A549 (cell line): ENCODE results near the gene SUV39H2. TPM values are rescaled to one million over a fixed set of nuclear protein-coding genes. Genes with fewer than 3 reads are reported as not detected.

Experiments used
- ATAC-seq, 2 experiments: fragments of 200-7000 bp in 1 of 2; fragments of >200 bp in 1 of 2; cut with Nextera tagmentation in 1 of 2; cut with Tn5 transposase in 1 of 2; 3 replicates each; pipeline versions ENCODE4 v1.8.0 to v1.9.1; 2018 to 2020; ENCODE audit warnings: mild to moderate bottlenecking in 1 of 2, moderate library complexity in 1 of 2
- CTCF ChIA-PET: fragments of 300-600 bp; sonication (Branson Sonifier 250); formaldehyde crosslinking; extraction: SDS; loops from one replicate; lab custom pipeline; 2021; ENCODE audit warnings: antibody characterized with exemption, inconsistent platforms; lab: Yijun Ruan, JAX
- POLR2A ChIA-PET: fragments of 350-600 bp; formaldehyde crosslinking; extraction: SDS; loops from one replicate; lab custom pipeline; 2021; ENCODE audit warnings: antibody characterized with exemption, inconsistent platforms; lab: Yijun Ruan, JAX
- DNase-seq, 2 experiments: peaks; one replicate each; pipeline versions ENCODE4 v3.0.0 to v3.0.0-alpha.2; 2011 to 2016; ENCODE audit warnings: low read depth in 1 of 2, low spot score in 1 of 2
- FAIRE-seq: peaks from 2 replicates; lab custom pipeline; 2011; peaks lifted over from hg19 to GRCh38; lab: Jason Lieb, UNC
- H3K27ac ChIP-seq, 2 experiments: fragments of >200 bp; sonication (Bioruptor Twin); formaldehyde crosslinking; 3 replicates each; pipeline ENCODE4 v1.5.1; 2016 to 2017
- H3K4me1 ChIP-seq: fragments of >200 bp; sonication (Bioruptor Twin); formaldehyde crosslinking; 3 replicates; pipeline ENCODE4 v1.6.1; 2016
- H3K4me2 ChIP-seq: fragments of >200 bp; sonication (Bioruptor Twin); formaldehyde crosslinking; 3 replicates; pipeline ENCODE4 v1.6.1; 2016
- H3K4me3 ChIP-seq: fragments of >200 bp; sonication (Bioruptor Twin); formaldehyde crosslinking; 3 replicates; pipeline ENCODE4 v1.5.1; 2016
- H3K9me3 ChIP-seq: fragments of >200 bp; sonication (Bioruptor Twin); formaldehyde crosslinking; 3 replicates; pipeline ENCODE4 v1.6.1; 2016
- BHLHE40 ChIP-seq: IDR thresholded peaks from 2 replicates; pipeline ENCODE4 v1.6.1; 2012; ENCODE audit warnings: low read depth, low read length, inconsistent platforms
- EHMT2 ChIP-seq: fragments of 200-600 bp; sonication (generic); IDR thresholded peaks from 2 replicates; pipeline ENCODE4 v1.6.1; 2016; ENCODE audit warnings: antibody characterized with exemption, low read depth, mild to moderate bottlenecking, moderate library complexity
- FOSB ChIP-seq: fragments of 250-450 bp; sonication (Bioruptor Pico); IDR thresholded peaks from 2 replicates; pipeline ENCODE4 v1.5.0; 2020; ENCODE audit warnings: mild to moderate bottlenecking, moderate library complexity
- FOXS1 ChIP-seq: fragments of 250-450 bp; sonication (Bioruptor Pico); IDR thresholded peaks from 2 replicates; pipeline ENCODE4 v1.5.0; 2020; ENCODE audit warnings: mild to moderate bottlenecking, moderate library complexity
- HEYL ChIP-seq: fragments of 250-450 bp; sonication (Bioruptor Pico); IDR thresholded peaks from 2 replicates; pipeline ENCODE4 v1.8.0; 2021; ENCODE audit warnings: mild to moderate bottlenecking, moderate library complexity
- HOXB5 ChIP-seq: fragments of 250-450 bp; sonication (Bioruptor Pico); IDR thresholded peaks from 2 replicates; pipeline ENCODE4 v1.5.0; 2020; ENCODE audit warnings: mild to moderate bottlenecking, moderate library complexity
- KDM1A ChIP-seq: fragments of 200-600 bp; sonication (generic); IDR thresholded peaks from 2 replicates; pipeline ENCODE4 v1.6.1; 2016; ENCODE audit warnings: low read depth, mild to moderate bottlenecking
- MYC ChIP-seq: IDR thresholded peaks from 2 replicates; pipeline ENCODE4 v1.6.1; 2012; ENCODE audit warnings: mild to moderate bottlenecking, inconsistent platforms, low read length, improper control_type of control experiment, borderline replicate concordance
- NFE2L2 ChIP-seq: fragments of 150-350 bp; conservative IDR thresholded peaks from 2 replicates; pipeline ENCODE4 v1.6.1; 2014; ENCODE audit warnings: low read length
- TFCP2L1 ChIP-seq: fragments of 250-450 bp; sonication (Bioruptor Pico); IDR thresholded peaks from 2 replicates; pipeline ENCODE4 v1.5.0; 2021; ENCODE audit warnings: mild to moderate bottlenecking
- ZC3H11A ChIP-seq: fragments of 450-650 bp; IDR thresholded peaks from 2 replicates; pipeline ENCODE4 v1.6.1; 2014; ENCODE audit warnings: antibody characterized with exemption, mild to moderate bottlenecking
- ZNF302 ChIP-seq: fragments of 250-450 bp; sonication (Bioruptor Pico); IDR thresholded peaks from 2 replicates; pipeline ENCODE4 v1.9.0; 2021; ENCODE audit warnings: inconsistent platforms, mild to moderate bottlenecking, moderate library complexity
- ZSCAN20 ChIP-seq: fragments of 250-450 bp; sonication (Bioruptor Pico); IDR thresholded peaks from 2 replicates; pipeline ENCODE4 v1.8.0; 2022; ENCODE audit warnings: mild to moderate bottlenecking, moderate library complexity
- WGBS: methylation state at CpG from one replicate; pipeline ENCODE4 v1.1.6; 2017; ENCODE audit errors: missing lambda C conversion rate; 5-methylcytosine and 5-hydroxymethylcytosine counted together
- polyA plus RNA-seq, 4 experiments: library from polyadenylated mRNA; depleted of rRNA in 3 of 4; stranded (reverse); fragments of >200 nt; fragmentation: RNase III in 1 of 4; extraction: RNeasy Plus Mini Kit Qiagen cat#74134 plus additional on column Dnase treatment in 1 of 4; gene quantifications; 2 replicates in 3 of 4; 3 replicates in 1 of 4; pipeline ENCODE4 v1.2.3, GENCODE V29; 2011 to 2017
- TF ChIP-seq, protein P1 (sequence below): fragments of >200 bp; sonication (Bioruptor Twin); formaldehyde crosslinking; IDR thresholded peaks from 3 replicates; pipeline ENCODE4 v1.6.1; 2016
- TF ChIP-seq, protein P2 (sequence below): fragments of >200 bp; sonication (Bioruptor Twin); formaldehyde crosslinking; IDR thresholded peaks from 3 replicates; pipeline ENCODE4 v1.5.1; 2016
- TF ChIP-seq, protein P3 (sequence below): fragments of 200-600 bp; sonication (generic); IDR thresholded peaks from 2 replicates; pipeline ENCODE4 v1.6.1; 2016; ENCODE audit warnings: antibody characterized with exemption, mild to moderate bottlenecking, moderate library complexity
- TF ChIP-seq, protein P4 (sequence below): fragments of 250-450 bp; sonication (Bioruptor Pico); IDR thresholded peaks from 2 replicates; pipeline ENCODE4 v1.5.0; 2020; ENCODE audit warnings: low read depth, mild to moderate bottlenecking, moderate library complexity
- TF ChIP-seq, protein P5 (sequence below): IDR thresholded peaks from 2 replicates; pipeline ENCODE4 v1.6.1; 2012

Gene SUV39H2
- polyA plus RNA-seq, 2 of the 4 experiments (the other 2 are of a cell fraction): 23.2 to 24.0 TPM

DNA sequence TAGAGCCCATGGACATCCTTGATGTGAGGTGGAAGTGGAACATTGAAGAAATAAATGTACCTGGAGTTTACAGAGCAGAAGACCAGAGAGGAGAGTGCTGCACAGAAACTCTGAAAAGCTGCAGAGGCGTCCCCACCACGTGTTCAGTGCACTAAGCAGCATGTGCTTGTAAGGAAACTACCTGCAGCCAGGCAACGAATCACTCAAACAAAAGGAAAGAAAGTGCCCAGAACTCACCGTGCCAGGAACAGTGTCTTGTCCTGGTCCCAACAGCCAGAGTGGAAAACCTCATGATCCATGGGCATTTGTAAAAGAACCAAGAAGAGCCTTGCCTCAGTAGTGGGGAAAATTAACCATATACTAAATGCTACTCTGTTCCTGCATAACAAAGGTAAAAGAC is 32.3 kb downstream of the SUV39H2 start:
- Histone ChIP-seq H3K27ac (no peak overlapping the region), H3K4me2 (no peak overlapping the region), H3K4me3 (no peak overlapping the region), H3K9me3 (peaks cover 64% of the 10 kb centered on the region)
- FAIRE-seq (no peak), DNase-seq (no peak), ATAC-seq (no peak)
- WGBS: 95% methylated on average over 4 of the region's 4 CpGs
- POLR2A ChIA-PET: no interaction called here
- no peak for TF ChIP-seq ZNF302 (CRISPR knock-in tag)
- TF ChIP-seq, protein P1, sequence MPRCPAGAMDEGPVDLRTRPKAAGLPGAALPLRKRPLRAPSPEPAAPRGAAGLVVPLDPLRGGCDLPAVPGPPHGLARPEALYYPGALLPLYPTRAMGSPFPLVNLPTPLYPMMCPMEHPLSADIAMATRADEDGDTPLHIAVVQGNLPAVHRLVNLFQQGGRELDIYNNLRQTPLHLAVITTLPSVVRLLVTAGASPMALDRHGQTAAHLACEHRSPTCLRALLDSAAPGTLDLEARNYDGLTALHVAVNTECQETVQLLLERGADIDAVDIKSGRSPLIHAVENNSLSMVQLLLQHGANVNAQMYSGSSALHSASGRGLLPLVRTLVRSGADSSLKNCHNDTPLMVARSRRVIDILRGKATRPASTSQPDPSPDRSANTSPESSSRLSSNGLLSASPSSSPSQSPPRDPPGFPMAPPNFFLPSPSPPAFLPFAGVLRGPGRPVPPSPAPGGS: no peak
- TF ChIP-seq MYC: no peak
- no peak for TF ChIP-seq FOXS1 (CRISPR knock-in tag)
- TF ChIP-seq, protein P2, sequence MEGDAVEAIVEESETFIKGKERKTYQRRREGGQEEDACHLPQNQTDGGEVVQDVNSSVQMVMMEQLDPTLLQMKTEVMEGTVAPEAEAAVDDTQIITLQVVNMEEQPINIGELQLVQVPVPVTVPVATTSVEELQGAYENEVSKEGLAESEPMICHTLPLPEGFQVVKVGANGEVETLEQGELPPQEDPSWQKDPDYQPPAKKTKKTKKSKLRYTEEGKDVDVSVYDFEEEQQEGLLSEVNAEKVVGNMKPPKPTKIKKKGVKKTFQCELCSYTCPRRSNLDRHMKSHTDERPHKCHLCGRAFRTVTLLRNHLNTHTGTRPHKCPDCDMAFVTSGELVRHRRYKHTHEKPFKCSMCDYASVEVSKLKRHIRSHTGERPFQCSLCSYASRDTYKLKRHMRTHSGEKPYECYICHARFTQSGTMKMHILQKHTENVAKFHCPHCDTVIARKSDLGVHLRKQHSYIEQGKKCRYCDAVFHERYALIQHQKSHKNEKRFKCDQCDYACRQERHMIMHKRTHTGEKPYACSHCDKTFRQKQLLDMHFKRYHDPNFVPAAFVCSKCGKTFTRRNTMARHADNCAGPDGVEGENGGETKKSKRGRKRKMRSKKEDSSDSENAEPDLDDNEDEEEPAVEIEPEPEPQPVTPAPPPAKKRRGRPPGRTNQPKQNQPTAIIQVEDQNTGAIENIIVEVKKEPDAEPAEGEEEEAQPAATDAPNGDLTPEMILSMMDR: no peak
- TF ChIP-seq EHMT2: no peak
- TF ChIP-seq, protein P3, sequence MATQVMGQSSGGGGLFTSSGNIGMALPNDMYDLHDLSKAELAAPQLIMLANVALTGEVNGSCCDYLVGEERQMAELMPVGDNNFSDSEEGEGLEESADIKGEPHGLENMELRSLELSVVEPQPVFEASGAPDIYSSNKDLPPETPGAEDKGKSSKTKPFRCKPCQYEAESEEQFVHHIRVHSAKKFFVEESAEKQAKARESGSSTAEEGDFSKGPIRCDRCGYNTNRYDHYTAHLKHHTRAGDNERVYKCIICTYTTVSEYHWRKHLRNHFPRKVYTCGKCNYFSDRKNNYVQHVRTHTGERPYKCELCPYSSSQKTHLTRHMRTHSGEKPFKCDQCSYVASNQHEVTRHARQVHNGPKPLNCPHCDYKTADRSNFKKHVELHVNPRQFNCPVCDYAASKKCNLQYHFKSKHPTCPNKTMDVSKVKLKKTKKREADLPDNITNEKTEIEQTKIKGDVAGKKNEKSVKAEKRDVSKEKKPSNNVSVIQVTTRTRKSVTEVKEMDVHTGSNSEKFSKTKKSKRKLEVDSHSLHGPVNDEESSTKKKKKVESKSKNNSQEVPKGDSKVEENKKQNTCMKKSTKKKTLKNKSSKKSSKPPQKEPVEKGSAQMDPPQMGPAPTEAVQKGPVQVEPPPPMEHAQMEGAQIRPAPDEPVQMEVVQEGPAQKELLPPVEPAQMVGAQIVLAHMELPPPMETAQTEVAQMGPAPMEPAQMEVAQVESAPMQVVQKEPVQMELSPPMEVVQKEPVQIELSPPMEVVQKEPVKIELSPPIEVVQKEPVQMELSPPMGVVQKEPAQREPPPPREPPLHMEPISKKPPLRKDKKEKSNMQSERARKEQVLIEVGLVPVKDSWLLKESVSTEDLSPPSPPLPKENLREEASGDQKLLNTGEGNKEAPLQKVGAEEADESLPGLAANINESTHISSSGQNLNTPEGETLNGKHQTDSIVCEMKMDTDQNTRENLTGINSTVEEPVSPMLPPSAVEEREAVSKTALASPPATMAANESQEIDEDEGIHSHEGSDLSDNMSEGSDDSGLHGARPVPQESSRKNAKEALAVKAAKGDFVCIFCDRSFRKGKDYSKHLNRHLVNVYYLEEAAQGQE: no peak
- no peak for TF ChIP-seq NFE2L2
- TF ChIP-seq, protein P4, sequence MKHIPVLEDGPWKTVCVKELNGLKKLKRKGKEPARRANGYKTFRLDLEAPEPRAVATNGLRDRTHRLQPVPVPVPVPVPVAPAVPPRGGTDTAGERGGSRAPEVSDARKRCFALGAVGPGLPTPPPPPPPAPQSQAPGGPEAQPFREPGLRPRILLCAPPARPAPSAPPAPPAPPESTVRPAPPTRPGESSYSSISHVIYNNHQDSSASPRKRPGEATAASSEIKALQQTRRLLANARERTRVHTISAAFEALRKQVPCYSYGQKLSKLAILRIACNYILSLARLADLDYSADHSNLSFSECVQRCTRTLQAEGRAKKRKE (CRISPR knock-in tag): no peak
- no peak for TF ChIP-seq ZC3H11A
- TF ChIP-seq BHLHE40: no peak
- TF ChIP-seq, all 56 proteins: peak for 0
- CTCF ChIA-PET: no interaction called here
- no peaks in the 10 kb centered on the region for H3K4me1 ChIP-seq

DNA sequence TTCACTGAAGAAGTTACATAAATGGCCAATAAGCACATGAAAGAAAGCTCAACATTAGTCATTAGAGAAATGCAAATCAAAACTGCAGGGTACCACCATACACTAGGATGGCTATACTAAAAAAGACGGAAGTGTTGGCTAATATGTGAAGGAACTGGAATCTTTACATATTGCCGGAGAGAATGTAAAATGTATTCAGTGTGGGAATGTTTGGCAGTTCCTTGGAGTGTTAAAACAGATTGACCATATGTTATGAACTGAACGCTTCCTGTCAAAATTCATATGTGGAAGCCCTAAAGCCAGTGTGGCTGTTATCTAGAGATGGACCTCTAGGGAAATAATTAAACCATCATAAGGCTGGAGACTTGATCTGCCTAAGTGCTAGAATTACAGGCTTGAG is 33.1 kb downstream of the SUV39H2 start:
- no peak overlapping the region for H3K4me2 ChIP-seq
- POLR2A ChIA-PET: no interaction called here
- CTCF ChIA-PET: no interaction called here
- H3K4me3 ChIP-seq: no peak overlapping the region
- no peak overlapping the region for H3K27ac ChIP-seq
- TF ChIP-seq, protein P2: no peak
- TF ChIP-seq TFCP2L1: no peak
- no peak for TF ChIP-seq FOSB
- TF ChIP-seq ZSCAN20: no peak
- TF ChIP-seq HEYL (CRISPR knock-in tag): no peak
- no peak for TF ChIP-seq ZNF302 (CRISPR knock-in tag)
- TF ChIP-seq, protein P5, sequence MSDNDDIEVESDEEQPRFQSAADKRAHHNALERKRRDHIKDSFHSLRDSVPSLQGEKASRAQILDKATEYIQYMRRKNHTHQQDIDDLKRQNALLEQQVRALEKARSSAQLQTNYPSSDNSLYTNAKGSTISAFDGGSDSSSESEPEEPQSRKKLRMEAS: no peak
- TF ChIP-seq KDM1A: no peak
- no peak for TF ChIP-seq HOXB5 (CRISPR knock-in tag)
- no peaks in the 10 kb centered on the region for H3K4me1 ChIP-seq
- WGBS: 94% methylated on average over 3 of the region's 3 CpGs
- FAIRE-seq (peak; percentile 18), DNase-seq (no peak), ATAC-seq (no peak)
- H3K9me3 ChIP-seq: peaks cover 71% of the 10 kb centered on the region
